Measurements from ENCODE around the gene RAB20. TPM values are rescaled to one million over a fixed set of nuclear protein-coding genes. Genes with fewer than 3 reads are reported as not detected.

The RAB20 gene
- total RNA-seq, 1 donor from 2014 or later = 3.8 TPM

GRCh38 chr13:110553417-110553816, 8.1 kb downstream of the RAB20 start:
- Mint-ChIP-seq H3K27ac (no peak overlapping the region), H3K4me1 (ENCODE audit: low read depth) (peaks cover 23% of the 10 kb centered on the region), H3K27me3 (peaks cover 5% of the 10 kb centered on the region), H3K36me3 (ENCODE audit: insufficient read depth) (peaks cover 2% of the 10 kb centered on the region), H3K9me3 (ENCODE audit: low read depth) (peaks cover 2% of the 10 kb centered on the region), H3K4me3 (ENCODE audit: low read depth) (no peak overlapping the region)
- TF ChIP-seq CTCF (IDR thresholded peaks at IDR 0.05; ENCODE audit: unreplicated experiment) = no peak
- DNase-seq (ENCODE audit: low spot score, unreplicated experiment) = no peak

GRCh38 chr13:110552767-110553166, 8.8 kb downstream of the RAB20 start:
- DNase-seq (ENCODE audit: low spot score, unreplicated experiment) = no peak
- Mint-ChIP-seq H3K4me1 (ENCODE audit: low read depth) (peaks cover 23% of the 10 kb centered on the region), H3K27me3 (peaks cover 5% of the 10 kb centered on the region), H3K4me3 (ENCODE audit: low read depth) (no peak overlapping the region), H3K36me3 (ENCODE audit: insufficient read depth) (peaks cover 2% of the 10 kb centered on the region), H3K27ac (no peak overlapping the region), H3K9me3 (ENCODE audit: low read depth) (peaks cover 2% of the 10 kb centered on the region)
- no peak for TF ChIP-seq CTCF (IDR thresholded peaks at IDR 0.05; ENCODE audit: unreplicated experiment)

GRCh38 chr13:110551284-110551683, 10.2 kb downstream of the RAB20 start:
- H3K4me1 Mint-ChIP-seq (ENCODE audit: low read depth) = peaks cover 23% of the 10 kb centered on the region
- no peaks in the 10 kb centered on the region for H3K27me3 Mint-ChIP-seq
- DNase-seq (ENCODE audit: low spot score, unreplicated experiment) = no peak
- no peak overlapping the region for H3K4me3 Mint-ChIP-seq (ENCODE audit: low read depth)
- H3K27ac Mint-ChIP-seq = no peak overlapping the region
- no peak for TF ChIP-seq CTCF (IDR thresholded peaks at IDR 0.05; ENCODE audit: unreplicated experiment)
- peaks cover 2% of the 10 kb centered on the region for H3K9me3 Mint-ChIP-seq (ENCODE audit: low read depth)
- H3K36me3 Mint-ChIP-seq (ENCODE audit: insufficient read depth) = no peaks in the 10 kb centered on the region

- Mint-ChIP-seq H3K9me3 (ENCODE audit: low read depth) (peaks cover 5% of the 10 kb centered on the region), H3K27me3 (no peaks in the 10 kb centered on the region), H3K27ac (no peak overlapping the region), H3K4me3 (ENCODE audit: low read depth) (no peak overlapping the region), H3K36me3 (ENCODE audit: insufficient read depth) (peaks cover 2% of the 10 kb centered on the region), H3K4me1 (ENCODE audit: low read depth) (peaks cover 17% of the 10 kb centered on the region)
- TF ChIP-seq CTCF (IDR thresholded peaks at IDR 0.05; ENCODE audit: unreplicated experiment) = no peak
- DNase-seq (ENCODE audit: low spot score, unreplicated experiment) = no peak
Observed at GRCh38 chr13:110549795-110550160, 11.7 kb downstream of the RAB20 start.

GRCh38 chr13:110548891-110549794, 12.4 kb downstream of the RAB20 start:
- Mint-ChIP-seq H3K27ac (no peak overlapping the region), H3K27me3 (no peaks in the 10 kb centered on the region), H3K4me1 (ENCODE audit: low read depth) (peaks cover 17% of the 10 kb centered on the region), H3K4me3 (ENCODE audit: low read depth) (no peak overlapping the region), H3K9me3 (ENCODE audit: low read depth) (peaks cover 6% of the 10 kb centered on the region), H3K36me3 (ENCODE audit: insufficient read depth) (peaks cover 4% of the 10 kb centered on the region)
- DNase-seq (ENCODE audit: low spot score, unreplicated experiment) = no peak
- peak; percentile 23 for TF ChIP-seq CTCF (IDR thresholded peaks at IDR 0.05; ENCODE audit: unreplicated experiment)
